Measurements from ENCODE around the gene SHISAL1. TPM values are rescaled to one million over a fixed set of nuclear protein-coding genes. Genes with fewer than 3 reads are reported as not detected.
"Not testable (repeated sequence)": the region's sequence is repeated elsewhere in the genome, so short reads cannot be mapped to it uniquely, and the experiment has no call there.

SHISAL1 gene
- total RNA-seq, 1 donor from 2014 or later = not detected

DNA sequence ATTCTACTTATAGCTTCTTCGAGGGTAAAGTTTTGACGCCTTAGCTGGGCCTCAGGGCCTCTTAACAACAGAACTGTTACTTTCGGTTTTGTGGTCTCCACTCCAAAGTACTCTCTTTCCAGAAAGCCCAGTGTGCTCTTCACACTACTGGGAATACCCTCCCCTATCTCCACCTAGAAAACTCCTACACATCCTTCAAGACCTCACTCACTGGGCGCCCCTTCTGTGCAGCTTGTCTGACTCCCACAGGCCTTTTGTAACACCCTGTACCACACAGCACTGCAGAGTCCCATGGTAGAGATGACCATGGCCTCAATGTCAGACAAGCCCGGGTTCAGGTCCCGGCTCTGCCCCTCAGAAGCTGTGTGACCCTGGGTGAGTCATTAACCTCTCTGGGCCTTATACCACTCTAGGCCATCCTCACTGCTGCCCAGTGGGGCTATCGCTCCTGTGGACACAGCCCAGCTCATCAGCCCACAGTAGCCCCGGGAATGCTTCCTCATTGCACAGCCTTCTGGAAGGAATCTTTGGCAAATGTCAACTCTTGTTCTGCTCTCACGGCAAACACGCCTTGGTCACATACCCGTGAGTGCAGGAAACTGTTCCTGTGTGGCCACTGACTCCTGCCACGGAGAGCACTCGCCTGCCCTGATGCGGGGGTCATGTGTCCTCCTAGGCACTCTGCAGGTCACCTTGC is 51.4 kb downstream of the SHISAL1 start:
- intact Hi-C loops (cut with micrococcal nuclease) = no loop called here

DNA sequence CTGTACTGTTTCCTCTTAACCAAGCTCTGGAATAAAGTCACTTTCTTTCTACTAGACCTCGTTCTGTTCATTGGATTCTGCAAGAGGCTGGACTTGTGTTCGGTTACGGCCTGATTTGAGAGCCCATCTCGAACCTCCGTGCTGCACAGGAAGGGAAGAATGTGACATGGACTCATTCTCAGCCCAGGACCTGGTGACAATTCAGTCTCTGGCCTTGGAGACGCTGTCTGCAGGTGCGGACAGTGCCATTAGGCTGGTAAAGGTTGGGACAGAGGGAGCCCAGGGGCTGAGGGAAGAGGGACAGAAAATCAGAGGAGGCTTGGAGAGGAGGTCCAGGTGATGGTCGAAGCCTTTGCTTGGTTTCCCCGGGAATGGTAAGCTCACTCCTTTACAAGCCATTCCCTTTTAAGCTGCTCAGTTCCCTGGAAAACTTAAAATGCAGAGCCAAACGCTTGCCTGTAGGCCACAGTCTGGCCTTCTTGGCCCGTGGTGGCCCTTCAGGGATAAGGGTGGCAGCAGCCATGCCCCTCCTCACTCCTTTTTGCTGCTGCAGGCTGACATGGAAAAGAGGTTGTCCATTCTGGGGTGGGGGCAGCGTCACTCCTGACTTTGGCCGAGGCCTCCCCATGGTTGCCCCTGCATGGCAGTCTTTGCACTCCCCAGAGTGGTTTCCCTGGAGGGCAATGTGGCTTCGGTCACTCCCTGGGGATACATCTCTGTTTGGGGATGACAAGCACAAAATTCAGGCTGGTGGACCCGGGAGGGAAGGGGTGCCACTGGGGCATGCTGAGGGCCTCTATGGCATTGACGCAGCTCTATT is 52.3 kb downstream of the SHISAL1 start:
- intact Hi-C loops (cut with micrococcal nuclease) = no loop called here

DNA sequence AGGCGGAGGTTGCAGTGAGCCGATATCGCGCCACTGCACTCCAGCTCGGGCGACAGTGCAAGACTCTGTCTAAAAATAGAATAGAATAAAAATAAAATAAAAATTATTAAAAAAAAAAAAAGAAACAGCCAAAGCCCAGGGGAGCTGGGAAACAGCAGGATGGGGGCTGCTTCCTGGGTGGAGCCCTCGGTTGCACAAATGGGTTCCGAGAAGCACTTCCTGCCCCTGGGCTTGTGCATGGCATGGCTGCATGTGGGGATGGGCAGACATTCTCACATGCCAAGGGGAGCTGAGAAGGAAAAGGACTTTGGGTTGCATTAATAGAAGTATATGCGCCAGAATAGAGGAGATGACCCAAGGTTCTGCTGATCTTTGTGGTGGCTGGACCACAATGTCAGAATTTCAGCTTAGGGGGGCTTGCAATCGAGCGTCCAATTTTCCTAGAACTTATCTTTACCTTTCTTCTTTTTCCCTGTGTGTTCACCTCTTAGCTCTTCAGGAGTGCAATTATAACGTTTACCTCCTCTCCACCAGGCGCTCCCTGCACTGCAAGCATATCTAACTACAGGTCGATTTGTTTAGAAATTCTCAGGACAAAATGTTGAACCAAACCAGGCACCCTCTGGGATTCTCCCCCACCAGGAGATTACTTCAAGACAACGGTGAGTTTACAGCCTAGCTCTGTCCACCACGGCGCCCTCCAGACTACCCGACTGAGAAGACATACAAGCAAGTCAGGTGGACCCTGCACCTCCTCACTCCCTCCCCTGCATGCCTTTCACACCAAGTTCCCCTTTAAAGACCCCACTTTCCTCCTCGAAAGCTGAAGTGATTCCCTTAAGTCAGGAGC is 53.2 kb downstream of the SHISAL1 start:
- intact Hi-C loops (cut with micrococcal nuclease) = loop anchor here (10.0 kb wide), 1 partner anchor 745 kb away; no protein-coding TSS in a partner anchor

DNA sequence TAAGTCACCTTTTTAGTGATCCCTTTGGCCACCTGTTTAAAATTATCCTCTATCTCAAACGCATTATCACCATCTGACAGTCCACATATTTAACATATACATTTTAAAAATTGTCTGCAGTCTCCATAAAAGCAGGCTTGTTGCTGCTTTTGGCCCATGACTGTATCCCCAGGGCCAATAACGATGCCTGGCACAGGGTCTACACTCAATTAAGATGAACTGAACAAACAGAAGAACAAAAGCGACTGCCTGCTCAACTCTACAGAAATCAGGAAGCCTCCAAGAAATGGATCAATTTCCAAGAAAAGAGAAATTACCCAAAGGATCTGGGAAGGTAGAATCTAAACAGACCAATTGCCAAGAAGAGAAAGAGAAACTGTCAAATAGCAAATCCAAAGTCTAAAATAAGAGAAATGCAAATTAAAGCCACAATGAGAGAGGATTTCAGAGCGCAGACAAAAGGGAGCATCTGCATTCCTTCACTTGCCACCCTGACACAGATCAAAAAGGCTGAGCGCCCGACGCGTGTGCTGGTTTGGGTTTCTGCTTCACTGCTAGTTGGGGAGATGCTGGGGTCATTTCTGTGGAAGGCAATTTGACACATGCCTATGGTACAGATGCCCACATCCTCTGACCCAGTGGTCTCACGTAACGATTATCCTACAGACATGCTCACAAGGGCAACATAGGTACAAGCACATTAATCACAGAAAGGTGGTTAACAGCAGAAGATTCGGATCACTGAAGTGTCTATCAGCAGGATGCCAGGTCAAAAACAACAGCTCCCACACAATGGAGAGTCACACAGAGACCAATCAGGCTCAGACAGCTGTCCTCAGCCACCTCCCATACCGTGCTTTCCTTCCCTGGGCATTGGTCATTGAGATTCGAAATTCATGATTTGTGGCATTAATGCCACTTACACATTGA is 55.9 kb downstream of the SHISAL1 start:
- intact Hi-C loops (cut with micrococcal nuclease) = loop anchor here (10.0 kb wide), 1 partner anchor 748 kb away; no protein-coding TSS in a partner anchor

DNA sequence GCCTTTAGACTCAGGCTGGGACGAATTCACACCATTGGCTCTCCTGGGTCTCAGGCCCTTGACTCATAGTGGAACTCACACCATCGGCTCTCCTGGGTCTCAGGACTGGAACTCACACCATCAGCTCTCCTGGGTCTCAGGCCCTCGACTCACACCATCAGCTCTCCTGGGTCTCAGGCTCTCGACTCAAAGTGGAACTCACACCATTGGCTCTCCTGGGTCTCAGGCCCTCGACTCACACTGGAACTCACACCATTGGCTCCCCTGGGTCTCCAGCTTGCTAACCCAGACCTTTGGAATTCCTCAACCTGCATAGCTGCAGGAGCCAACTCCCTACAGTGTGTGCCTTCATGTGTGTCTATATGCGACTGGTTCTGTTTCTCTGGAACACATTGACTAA is 56.7 kb downstream of the SHISAL1 start:
- intact Hi-C loops (cut with micrococcal nuclease) = loop anchor here (10.0 kb wide), 1 partner anchor 749 kb away; no protein-coding TSS in a partner anchor

DNA sequence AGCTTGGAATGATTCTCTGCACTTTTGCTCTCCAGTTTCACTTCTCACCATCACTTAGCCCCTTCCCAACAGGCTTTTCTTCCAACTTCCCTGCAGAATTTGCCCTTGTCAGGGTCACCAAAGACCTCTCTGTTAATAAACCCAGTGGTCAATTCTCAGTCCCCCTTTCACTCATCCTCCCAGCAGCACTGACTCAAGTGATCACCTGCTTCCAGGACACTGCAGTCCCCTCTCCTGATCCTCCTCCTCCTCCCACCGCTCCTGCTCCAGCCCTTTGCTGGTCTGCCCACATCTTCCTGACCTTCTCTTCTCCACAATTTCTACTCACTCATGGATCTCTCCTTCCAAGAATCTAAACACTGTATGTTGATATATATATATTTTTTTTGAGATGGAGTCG is 57.9 kb downstream of the SHISAL1 start:
- intact Hi-C loops (cut with micrococcal nuclease) = loop anchor here (10.0 kb wide), 1 partner anchor 750 kb away; no protein-coding TSS in a partner anchor

DNA sequence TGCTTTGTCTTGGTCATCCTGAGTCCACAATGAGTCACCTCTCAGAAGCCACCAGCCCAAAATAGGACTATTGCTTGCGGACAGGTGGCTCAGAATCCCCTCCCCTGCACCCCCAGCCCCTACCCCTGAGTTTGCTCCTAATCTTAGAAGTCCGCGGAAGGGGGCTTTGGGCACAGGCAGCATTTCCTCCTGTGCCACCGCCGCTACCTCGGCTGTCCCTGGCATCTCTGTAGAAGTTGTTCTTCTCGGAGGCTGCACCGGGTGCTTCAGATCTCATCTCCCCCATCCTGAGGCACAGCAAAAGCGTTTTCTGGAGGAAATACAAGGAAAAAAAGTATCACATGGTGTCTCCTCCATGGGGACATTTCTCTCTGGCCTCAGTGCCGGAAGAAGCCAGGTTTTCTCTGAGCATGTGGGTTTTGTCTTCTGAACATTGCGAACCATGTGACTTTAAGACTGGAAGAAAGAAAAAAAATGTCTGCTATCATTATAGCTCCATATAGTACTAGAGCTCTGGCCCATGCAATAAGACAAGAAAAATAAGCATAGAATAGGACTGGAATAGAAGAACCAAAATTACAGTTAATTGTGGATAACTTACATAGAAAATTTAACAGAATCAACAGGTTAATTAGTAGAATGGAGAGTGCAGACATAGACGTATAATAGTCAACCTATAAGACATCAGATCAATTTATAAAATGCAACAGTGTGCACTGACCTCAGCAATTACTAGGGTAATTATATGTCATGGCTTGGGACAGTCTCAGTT is 63.2 kb downstream of the SHISAL1 start:
- intact Hi-C loops (cut with micrococcal nuclease) = loop anchor here (10.0 kb wide), 1 partner anchor 755 kb away; no protein-coding TSS in a partner anchor

DNA sequence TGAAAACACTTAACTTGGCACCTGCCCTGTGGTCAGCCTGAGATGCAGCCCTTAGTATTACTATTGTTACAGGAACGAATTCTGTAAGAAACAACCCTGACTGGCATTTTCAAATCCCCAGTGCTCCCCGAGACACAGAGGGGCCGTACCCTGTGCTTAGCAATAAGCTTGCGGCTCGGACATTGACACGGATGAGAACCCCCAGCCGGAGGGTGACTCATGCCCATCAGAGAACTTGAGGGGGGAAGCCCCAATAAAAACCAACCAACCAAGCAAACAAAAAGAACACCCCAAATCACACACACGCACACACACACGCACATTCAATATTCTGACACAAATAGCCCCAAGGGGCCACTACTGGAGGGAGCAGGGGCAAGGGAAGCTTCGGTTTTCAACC is 63.8 kb downstream of the SHISAL1 start:
- intact Hi-C loops (cut with micrococcal nuclease) = no loop called here

DNA sequence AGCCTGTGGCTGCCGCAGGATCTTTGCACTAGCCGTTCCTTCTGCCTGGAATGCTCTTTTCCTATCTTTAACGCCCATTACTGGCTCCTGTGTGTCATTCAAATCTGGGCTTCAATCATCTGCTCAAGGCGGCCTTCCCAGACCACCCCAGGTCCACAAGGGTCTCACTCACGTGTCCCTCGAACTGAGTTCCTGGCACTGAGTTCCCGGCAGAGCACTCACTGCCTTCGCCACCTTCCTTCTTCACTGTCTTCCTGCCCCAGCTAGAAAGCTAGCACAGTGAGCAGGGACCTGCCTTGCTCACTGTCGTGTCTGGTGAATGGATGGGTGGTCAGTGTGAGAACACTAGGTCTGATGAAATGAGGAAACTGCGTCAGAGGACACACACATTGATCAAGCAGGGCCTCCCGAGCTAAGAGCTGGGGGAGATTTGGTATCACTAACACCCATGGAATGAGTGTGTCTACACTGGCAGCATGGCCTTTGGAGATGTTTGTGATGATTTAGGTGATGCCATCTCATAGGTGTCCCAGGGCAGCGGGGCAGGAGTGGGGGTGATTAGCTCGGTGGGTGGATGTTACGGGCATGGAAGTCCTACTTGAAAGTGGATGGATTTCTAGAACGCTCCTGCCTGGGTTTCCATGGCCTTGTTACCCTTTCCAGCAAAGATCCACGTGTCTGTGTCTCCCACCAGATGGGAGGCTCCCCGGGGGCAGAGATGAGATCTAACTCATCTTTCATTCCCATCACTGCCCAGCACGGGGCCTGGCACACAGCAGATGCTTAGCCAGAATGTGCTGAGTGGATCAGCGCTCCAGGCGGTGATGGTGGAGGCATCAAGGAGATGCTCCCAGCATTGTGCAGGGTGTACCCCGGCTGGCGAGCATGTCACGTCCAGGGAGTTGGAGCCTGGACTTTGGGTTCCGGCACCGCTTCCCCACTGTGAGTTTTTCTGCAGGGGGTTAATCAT is 64.5 kb downstream of the SHISAL1 start:
- intact Hi-C loops (cut with micrococcal nuclease) = no loop called here

DNA sequence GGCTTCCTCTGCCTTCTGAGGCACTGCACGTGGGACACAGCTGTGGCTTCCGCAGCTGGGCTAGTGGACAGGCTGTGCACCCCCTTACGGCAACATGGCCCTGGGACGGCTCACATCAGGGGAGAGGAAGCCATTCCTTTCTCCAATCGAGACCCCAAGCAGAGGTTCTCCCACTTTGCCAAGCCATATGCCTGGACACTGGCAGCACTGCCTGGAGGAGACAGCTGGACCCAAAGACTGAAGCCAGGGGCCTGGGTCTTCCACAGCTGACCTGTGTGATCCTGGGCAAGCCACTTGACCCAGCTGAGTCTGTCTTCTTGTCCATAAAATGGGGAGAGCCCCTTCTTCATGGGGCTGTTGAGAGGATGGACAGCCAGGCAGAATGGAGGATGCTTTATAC is 65.4 kb downstream of the SHISAL1 start:
- intact Hi-C loops (cut with micrococcal nuclease) = no loop called here

DNA sequence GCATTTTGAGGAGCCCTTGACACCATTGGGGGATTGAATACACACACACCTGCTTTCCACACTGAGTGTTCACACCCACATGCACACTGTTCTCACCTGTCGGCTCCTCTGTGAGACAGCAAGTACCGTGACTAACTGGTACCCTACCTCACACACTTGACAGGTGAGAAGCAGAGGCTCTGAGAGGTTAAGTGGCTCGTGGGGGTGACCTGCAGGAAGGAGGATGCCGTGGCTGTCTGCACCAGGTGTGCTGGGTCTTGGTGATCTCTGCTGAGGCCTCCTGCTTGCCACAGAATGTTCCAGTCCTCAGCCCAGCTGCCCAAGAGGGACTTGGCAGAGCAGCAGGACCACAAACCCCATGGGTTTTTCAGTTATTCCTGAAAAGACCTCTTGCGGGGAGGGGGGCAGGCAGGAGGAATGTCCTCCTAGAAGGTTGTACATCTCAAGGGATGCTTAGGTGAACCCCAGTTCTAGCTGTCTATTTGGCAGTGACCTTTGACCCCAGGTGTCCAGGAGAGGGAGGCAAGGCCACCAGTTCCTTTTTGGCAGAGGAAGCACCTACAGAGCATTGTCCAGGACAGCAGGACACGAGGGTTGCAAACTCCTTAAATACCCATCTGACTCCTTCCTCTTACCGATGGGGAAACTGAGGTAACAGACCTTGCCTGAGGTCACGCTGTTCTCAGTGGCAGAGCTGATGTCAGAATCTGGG is 66.0 kb downstream of the SHISAL1 start:
- intact Hi-C loops (cut with micrococcal nuclease) = no loop called here

DNA sequence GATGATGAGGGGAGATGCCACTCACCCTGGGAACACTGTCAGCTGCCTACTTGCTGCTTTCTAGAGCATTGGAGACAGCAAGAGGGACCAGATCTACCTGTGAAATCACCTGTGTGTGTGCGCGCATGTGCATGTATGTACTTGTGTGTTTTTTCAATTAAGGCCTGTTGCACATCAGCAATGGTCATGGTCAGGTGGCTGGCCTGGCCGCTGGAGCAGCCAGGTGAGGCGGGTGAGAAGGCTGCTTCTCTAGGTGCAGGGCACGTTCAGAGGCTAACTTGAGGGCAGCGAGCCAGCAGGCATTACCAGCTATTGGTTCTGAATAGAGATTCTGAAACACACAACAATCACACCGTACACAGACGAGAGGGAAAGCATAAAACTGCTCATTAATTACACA is 66.9 kb downstream of the SHISAL1 start:
- intact Hi-C loops (cut with micrococcal nuclease) = no loop called here

DNA sequence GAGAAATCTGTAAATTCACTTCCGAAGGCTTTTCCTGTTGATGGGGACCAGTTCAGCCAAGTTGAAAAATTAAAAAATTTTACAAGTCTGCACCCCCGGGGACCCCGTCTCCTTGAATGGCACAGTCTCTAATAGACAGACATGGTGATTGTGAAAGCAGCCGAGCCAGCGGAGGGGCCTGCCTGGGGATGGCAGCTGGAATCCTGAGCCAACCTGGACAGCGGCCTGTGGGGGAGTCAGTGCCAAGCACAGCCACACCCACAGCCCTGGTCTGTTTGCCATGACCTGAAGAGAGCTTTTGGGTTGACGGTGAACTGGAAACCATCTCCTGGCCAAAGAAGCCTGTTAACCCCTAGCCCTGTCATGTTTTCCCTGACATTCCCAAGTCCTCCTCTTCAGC is 67.3 kb downstream of the SHISAL1 start:
- intact Hi-C loops (cut with micrococcal nuclease) = no loop called here

DNA sequence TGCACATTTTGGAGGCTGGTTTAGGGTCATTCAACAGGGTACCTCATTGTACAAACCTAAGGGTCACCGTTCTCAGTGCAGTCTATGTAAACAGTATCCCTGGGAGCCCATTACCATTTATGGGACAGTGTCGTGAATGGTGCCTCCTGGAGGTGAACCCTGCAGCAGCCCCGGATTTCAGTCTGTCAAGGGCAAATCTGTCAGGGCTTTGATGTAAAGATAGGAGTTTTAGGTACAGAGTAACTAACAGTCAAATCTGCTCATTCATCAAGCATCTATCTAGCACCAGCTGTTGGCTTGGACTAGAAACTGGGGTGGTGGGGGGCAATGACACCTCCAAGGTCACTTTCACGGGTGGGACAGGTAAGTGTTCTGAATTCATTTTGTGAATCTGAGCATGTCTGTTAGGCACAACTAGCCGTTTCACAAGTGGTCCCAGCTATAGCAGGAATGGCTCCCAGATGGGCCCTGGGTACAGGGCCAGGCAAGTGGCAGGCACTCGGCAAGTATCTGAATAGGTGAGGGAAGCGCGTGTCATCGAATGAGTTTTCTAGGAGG is 68.4 kb downstream of the SHISAL1 start:
- intact Hi-C loops (cut with micrococcal nuclease) = no loop called here

DNA sequence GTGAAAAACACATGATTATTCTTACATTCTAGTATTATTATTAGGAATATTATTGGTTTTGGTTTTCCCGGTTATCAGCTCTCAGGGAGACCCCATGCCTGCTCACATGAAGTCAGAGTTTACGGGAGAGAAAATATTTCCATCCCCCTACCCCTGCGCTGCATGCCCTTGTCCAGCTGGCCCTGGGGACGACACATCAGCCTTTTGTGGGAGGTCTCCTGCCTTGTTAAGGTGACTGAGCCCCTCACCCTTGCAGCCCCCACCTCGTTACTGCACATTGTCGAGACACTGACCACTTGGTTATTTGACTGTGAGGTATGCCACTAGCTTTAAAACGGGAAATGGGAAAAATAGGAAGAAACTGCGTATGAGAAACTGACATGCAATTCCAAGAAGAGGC is 69.0 kb downstream of the SHISAL1 start:
- intact Hi-C loops (cut with micrococcal nuclease) = no loop called here

DNA sequence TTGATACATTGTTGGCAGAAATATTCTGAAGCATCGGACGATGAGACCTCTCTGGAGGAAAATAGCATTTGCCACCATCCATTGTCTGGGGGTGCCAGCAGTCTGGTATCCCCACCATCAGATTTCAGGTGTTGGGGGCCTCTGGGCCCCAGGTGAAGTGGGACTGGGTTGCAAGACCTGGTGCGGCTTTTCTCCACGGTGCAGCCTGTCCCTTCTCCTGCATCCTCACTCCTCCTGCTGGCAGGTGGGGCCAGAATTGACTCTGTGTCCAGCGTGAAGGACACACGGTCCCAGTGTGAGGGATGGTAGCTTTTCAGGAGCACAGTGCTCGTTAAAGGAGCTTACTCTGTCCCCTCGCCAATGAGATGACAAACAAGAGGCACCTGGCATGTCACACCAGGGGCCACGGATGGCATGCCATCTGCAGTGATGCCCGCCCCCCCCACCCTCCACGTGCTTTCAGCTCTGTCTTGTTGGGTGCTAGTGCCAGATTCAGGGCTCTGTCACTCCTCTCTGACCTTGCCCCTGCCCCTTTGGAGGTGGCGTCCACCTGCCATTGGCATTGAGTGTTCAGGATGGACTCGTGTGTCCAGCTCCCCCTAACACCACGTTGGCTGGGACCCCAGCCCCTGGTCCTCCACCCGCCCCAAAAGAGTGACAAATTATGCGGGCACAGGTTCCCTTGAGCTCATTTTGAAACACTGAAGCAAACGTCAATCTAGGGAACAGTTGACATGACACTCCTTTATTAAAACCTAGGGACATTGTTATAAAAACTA is 69.6 kb downstream of the SHISAL1 start:
- intact Hi-C loops (cut with micrococcal nuclease) = no loop called here

DNA sequence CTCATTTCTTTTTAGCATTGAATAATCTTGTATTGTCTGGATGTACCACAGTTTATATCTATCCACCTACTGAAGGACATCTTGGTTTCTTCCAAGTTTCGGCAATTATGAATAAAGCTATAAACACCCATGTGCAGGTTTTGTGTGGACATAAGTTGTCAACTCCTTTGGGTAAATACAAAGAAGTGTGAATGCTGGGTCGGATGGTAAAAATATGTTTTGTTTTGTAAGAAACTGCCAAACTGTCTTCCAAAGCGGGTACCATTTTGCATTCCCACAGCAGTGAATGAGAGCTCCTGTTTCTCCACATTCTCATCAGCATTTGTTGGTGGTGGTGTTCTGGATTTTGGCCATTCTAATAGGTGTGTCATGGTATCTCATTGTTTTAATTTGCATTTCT is 71.6 kb downstream of the SHISAL1 start:
- intact Hi-C loops (cut with micrococcal nuclease) = not testable (repeated sequence)

Measured in T-helper 1 cell treated with Interleukin-12 subunit alpha and Interleukin-12 subunit beta and Interleukin-4 antibody, amounts not matched to agents 30 ng/mL and 1 ng/mL, for 36 hours (primary cell).